Measurements from ENCODE around the gene IL11RA. TPM values are rescaled to one million over a fixed set of nuclear protein-coding genes. Genes with fewer than 3 reads are reported as not detected.

The IL11RA gene
- total and polyA plus RNA-seq, 9 of the 15 experiments (the other 6 are each of a cell fraction or from before 2014, with no cell fraction given): 0.11 to 5.8 (median 2.8) TPM

DNA sequence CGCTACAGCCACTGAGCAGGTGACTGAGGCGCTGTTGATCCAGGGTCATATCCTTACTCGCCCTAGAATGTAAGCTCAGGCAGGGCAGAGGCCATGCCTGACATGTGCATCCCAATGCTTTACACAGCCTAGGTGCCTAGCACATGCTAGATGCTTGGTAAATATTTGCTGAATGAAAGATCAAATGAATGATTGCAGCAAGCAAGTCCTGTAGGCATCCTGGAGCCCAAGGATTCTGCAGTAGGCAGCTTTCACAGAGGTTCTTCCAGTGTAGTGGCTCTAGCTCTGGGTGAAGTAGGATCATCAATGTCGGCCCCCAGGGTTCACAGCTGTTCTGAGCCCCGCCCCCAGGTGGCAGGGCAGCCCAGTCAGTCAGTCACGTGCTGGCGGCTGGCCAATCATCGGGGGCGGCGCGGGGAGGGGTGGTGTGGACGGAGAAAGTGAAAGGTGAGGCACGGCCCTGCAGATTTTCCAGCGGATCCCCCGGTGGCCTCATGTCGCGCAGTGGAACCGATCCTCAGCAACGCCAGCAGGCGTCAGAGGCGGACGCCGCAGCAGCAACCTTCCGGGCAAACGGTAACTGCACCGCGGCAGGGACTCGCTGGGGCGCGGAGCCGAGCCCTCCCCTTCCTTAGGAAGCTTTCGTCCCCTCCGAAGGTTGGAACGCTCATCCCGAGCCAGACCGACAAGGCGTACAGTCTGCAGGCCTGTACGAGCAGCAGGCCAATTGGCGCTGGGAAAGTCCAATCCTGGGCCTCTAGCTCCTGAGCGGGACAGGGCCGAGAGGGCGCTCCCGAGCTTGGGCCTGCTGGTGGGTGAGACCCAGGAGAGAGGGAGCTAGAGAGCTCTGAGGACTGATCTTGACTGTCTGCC is 5.5 kb upstream of the IL11RA start, which contains the start of gene GALT (continued):
- 0 out of 4 replicates have a peak, but pooled peaks of 1 of the 2 experiments have one; percentile 16 for TF ChIP-seq TBL1XR1 (IDR thresholded peaks at IDR 0.05; ENCODE audit: low read length in 2 of 2)
- TF ChIP-seq, protein P1, sequence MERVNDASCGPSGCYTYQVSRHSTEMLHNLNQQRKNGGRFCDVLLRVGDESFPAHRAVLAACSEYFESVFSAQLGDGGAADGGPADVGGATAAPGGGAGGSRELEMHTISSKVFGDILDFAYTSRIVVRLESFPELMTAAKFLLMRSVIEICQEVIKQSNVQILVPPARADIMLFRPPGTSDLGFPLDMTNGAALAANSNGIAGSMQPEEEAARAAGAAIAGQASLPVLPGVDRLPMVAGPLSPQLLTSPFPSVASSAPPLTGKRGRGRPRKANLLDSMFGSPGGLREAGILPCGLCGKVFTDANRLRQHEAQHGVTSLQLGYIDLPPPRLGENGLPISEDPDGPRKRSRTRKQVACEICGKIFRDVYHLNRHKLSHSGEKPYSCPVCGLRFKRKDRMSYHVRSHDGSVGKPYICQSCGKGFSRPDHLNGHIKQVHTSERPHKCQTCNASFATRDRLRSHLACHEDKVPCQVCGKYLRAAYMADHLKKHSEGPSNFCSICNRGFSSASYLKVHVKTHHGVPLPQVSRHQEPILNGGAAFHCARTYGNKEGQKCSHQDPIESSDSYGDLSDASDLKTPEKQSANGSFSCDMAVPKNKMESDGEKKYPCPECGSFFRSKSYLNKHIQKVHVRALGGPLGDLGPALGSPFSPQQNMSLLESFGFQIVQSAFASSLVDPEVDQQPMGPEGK (CRISPR knock-in tag; IDR thresholded peaks at IDR 0.05; ENCODE audit: borderline replicate concordance): no peak
- TF ChIP-seq CTCF (IDR thresholded peaks at IDR 0.05 in 2 of 3, conservative IDR thresholded peaks at IDR 0.05 in 1 of 3; ENCODE audit: insufficient read depth in 2 of 3, low read depth in 1 of 3, low read length in 3 of 3): peak; percentile 65 to 97 (median 80)
- TF ChIP-seq SRSF1 (IDR thresholded peaks at IDR 0.05; ENCODE audit: low read depth, low read length): no peak
- TF ChIP-seq HOXB6 (CRISPR knock-in tag; IDR thresholded peaks at IDR 0.05; ENCODE audit: borderline replicate concordance): no peak
- TF ChIP-seq, protein P2, sequence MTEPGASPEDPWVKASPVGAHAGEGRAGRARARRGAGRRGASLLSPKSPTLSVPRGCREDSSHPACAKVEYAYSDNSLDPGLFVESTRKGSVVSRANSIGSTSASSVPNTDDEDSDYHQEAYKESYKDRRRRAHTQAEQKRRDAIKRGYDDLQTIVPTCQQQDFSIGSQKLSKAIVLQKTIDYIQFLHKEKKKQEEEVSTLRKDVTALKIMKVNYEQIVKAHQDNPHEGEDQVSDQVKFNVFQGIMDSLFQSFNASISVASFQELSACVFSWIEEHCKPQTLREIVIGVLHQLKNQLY (CRISPR knock-in tag; conservative IDR thresholded peaks at IDR 0.05): no peak
- no peak for TF ChIP-seq CHCHD3 (CRISPR knock-in tag; IDR thresholded peaks at IDR 0.05)
- no peak for TF ChIP-seq NONO (IDR thresholded peaks at IDR 0.05; ENCODE audit: low read depth in 2 of 2, low read length in 1 of 2)
- no peak for TF ChIP-seq CREM (IDR thresholded peaks at IDR 0.05; ENCODE audit: low read depth)
- no peak for TF ChIP-seq ZFPM2 (CRISPR knock-in tag; IDR thresholded peaks at IDR 0.05)
- TF ChIP-seq, protein P3, sequence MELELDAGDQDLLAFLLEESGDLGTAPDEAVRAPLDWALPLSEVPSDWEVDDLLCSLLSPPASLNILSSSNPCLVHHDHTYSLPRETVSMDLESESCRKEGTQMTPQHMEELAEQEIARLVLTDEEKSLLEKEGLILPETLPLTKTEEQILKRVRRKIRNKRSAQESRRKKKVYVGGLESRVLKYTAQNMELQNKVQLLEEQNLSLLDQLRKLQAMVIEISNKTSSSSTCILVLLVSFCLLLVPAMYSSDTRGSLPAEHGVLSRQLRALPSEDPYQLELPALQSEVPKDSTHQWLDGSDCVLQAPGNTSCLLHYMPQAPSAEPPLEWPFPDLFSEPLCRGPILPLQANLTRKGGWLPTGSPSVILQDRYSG (tag; conservative IDR thresholded peaks at IDR 0.05; ENCODE audit: low read depth): no peak
- TF ChIP-seq ADNP (tag; IDR thresholded peaks at IDR 0.05): no peak
- TF ChIP-seq ZBTB9 (CRISPR knock-in tag; IDR thresholded peaks at IDR 0.05): 0 out of 2 replicates have a peak, but pooled peaks have one; percentile 72
- TF ChIP-seq PURB (CRISPR knock-in tag; IDR thresholded peaks at IDR 0.05; ENCODE audit: low read depth): no peak
- TF ChIP-seq ZNF518B (CRISPR knock-in tag; IDR thresholded peaks at IDR 0.05): no peak
